MCF 10A (cell line): ENCODE measurements around the gene RIC3. TPM values are rescaled to one million over a fixed set of nuclear protein-coding genes. Genes with fewer than 3 reads are reported as not detected.

Source experiments
- BruUV-seq: library from RNA; stranded (reverse); fragments of 400-500 nt; replicated peaks from 2 replicates; lab custom pipeline; 2021; lab: Mats Ljungman, UMichigan
- CTCF ChIA-PET: fragments of 300-600 bp; sonication (Branson Sonifier 250); formaldehyde crosslinking; extraction: SDS; loops from one replicate; lab custom pipeline; 2021; ENCODE audit warnings: antibody characterized with exemption, inconsistent platforms; lab: Yijun Ruan, JAX
- POLR2A ChIA-PET: fragments of 300-600, 350-650 bp; sonication (Branson Sonifier 250); formaldehyde crosslinking; extraction: SDS; loops from one replicate; lab custom pipeline; 2020; ENCODE audit warnings: antibody characterized with exemption, inconsistent platforms; lab: Yijun Ruan, JAX
- DNase-seq: peaks from one replicate; pipeline ENCODE4 v3.0.0-alpha.2; 2018; ENCODE audit not compliant: unreplicated experiment
- H3K27ac Mint-ChIP-seq: one replicate; pipeline ENCODE4 v1.8.0; 2022; ENCODE audit warnings: mild to moderate bottlenecking, low read depth, mixed read lengths; ENCODE audit not compliant: unreplicated experiment
- H3K27me3 Mint-ChIP-seq: one replicate; pipeline ENCODE4 v1.8.0; 2022; ENCODE audit warnings: mixed read lengths; ENCODE audit not compliant: insufficient read depth, unreplicated experiment
- H3K36me3 Mint-ChIP-seq: one replicate; pipeline ENCODE4 v1.8.0; 2022; ENCODE audit warnings: mild to moderate bottlenecking, moderate library complexity, mixed read lengths; ENCODE audit not compliant: insufficient read depth, unreplicated experiment
- H3K4me1 Mint-ChIP-seq: one replicate; pipeline ENCODE4 v1.8.0; 2022; ENCODE audit warnings: mixed read lengths; ENCODE audit not compliant: insufficient read depth, unreplicated experiment
- H3K4me3 Mint-ChIP-seq: one replicate; pipeline ENCODE4 v1.8.0; 2022; ENCODE audit warnings: mild to moderate bottlenecking, moderate library complexity, mixed read lengths; ENCODE audit not compliant: unreplicated experiment
- H3K9me3 Mint-ChIP-seq: one replicate; pipeline ENCODE4 v1.8.0; 2022; ENCODE audit warnings: mixed read lengths; ENCODE audit not compliant: unreplicated experiment
- CTCF ChIP-seq: fragments of 200-600 bp; IDR thresholded peaks from one replicate; pipeline ENCODE4 v1.8.0; 2022; ENCODE audit warnings: antibody characterized with exemption, mild to moderate bottlenecking; ENCODE audit not compliant: unreplicated experiment
- intact Hi-C: fragments of 100-400 bp; cut with micrococcal nuclease; formaldehyde crosslinking; loops from 2 replicates; pipeline ENCODE4 v1.14.1; 2022
- total RNA-seq: library from RNA; stranded (reverse); gene quantifications from 2 replicates; pipeline ENCODE4 v1.2.3, GENCODE V29; 2022

RIC3 gene
- total RNA-seq, 1 experiment from 2014 or later, result 0.65 TPM

- intact Hi-C loops, result loop anchor here (5.0 kb wide), 1 partner anchor 997 kb away; no protein-coding TSS in a partner anchor
- Mint-ChIP-seq H3K27me3 (no peaks in the 10 kb centered on the region), H3K4me1 (no peaks in the 10 kb centered on the region), H3K27ac (peak overlapping the region; percentile 39), H3K9me3 (no peaks in the 10 kb centered on the region), H3K36me3 (peaks cover 6% of the 10 kb centered on the region), H3K4me3 (no peak overlapping the region)
- ChIA-PET CTCF (interaction anchor here (0.6 to 21.2 kb wide), 19 partner anchors 8 to 293 kb away, joined by 3 to 786 read pairs (median 4); partner anchors contain the start of gene EIF3F), POLR2A (interaction anchor here (0.5 to 1.1 kb wide), 2 partner anchors 37 to 84 kb away, joined by 3 read pairs; no protein-coding TSS in a partner anchor)
- no peak for DNase-seq
- TF ChIP-seq CTCF, result no peak
- BruUV-seq, result no TSS peak
Measured at GRCh38 chr11:8093931-8094575, 74.8 kb downstream of the RIC3 start.

GRCh38 chr11:8092587-8093424 is 76.0 kb downstream of the RIC3 start:
- intact Hi-C loops, result loop anchor here (1.0 to 5.0 kb wide), 3 partner anchors 60 to 996 kb away; no protein-coding TSS in a partner anchor
- Mint-ChIP-seq H3K4me1 (no peaks in the 10 kb centered on the region), H3K4me3 (no peak overlapping the region), H3K36me3 (peaks cover 5% of the 10 kb centered on the region), H3K27me3 (no peaks in the 10 kb centered on the region), H3K27ac (no peak overlapping the region), H3K9me3 (no peaks in the 10 kb centered on the region)
- no TSS peak for BruUV-seq
- DNase-seq, result peak; percentile 76
- CTCF ChIA-PET, result interaction anchor here (0.6 to 21.2 kb wide), 29 partner anchors 10 to 1846 kb away, joined by 3 to 786 read pairs (median 5); no protein-coding TSS in a partner anchor
- TF ChIP-seq CTCF, result peak; percentile 50
- POLR2A ChIA-PET, result interaction anchor here (0.8 to 2.4 kb wide), 3 partner anchors 59 to 86 kb away, joined by 3 to 9 read pairs (median 4); no protein-coding TSS in a partner anchor

- CTCF ChIA-PET, result interaction anchor here (0.6 to 21.2 kb wide), 28 partner anchors 8 to 1693 kb away, joined by 3 to 786 read pairs (median 6); partner anchors contain the start of genes EIF3F and OR5P2
- POLR2A ChIA-PET, result interaction anchor here (2.4 kb wide), 1 partner anchor 58 kb away, joined by 9 read pairs; no protein-coding TSS in a partner anchor
- no peak for DNase-seq
- Mint-ChIP-seq H3K27ac (no peak overlapping the region), H3K36me3 (no peaks in the 10 kb centered on the region), H3K9me3 (no peaks in the 10 kb centered on the region), H3K4me3 (no peak overlapping the region), H3K27me3 (no peaks in the 10 kb centered on the region), H3K4me1 (no peaks in the 10 kb centered on the region)
- no TSS peak for BruUV-seq
- intact Hi-C loops, result loop anchor here (1.0 to 5.0 kb wide), 3 partner anchors 58 to 994 kb away; no protein-coding TSS in a partner anchor
- no peak for TF ChIP-seq CTCF
Measured at GRCh38 chr11:8091721-8092120, 77.1 kb downstream of the RIC3 start.
